ENCODE results near the gene STAB1. TPM values are rescaled to one million over a fixed set of nuclear protein-coding genes. Genes with fewer than 3 reads are reported as not detected.

The STAB1 gene
- total RNA-seq, 1 donor from 2014 or later = 0.71 TPM

GRCh38 chr3:52484680-52485461 is 10.3 kb upstream of the STAB1 start:
- H3K36me3 Mint-ChIP-seq (ENCODE audit: low read depth) = peaks cover 81% of the 10 kb centered on the region
- no peak for DNase-seq
- no peaks in the 10 kb centered on the region for H3K27me3 Mint-ChIP-seq
- no peak overlapping the region for H3K4me3 Mint-ChIP-seq
- peak overlapping the region; percentile 56 for H3K27ac Mint-ChIP-seq
- ATAC-seq (ENCODE audit: low read depth) = no peak
- ChIA-PET POLR2A (no interaction called here), CTCF (no interaction called here)
- no peak for TF ChIP-seq CTCF (IDR thresholded peaks at IDR 0.05)
- intact Hi-C loops (cut with micrococcal nuclease) = no loop called here
- H3K4me1 Mint-ChIP-seq = no peaks in the 10 kb centered on the region
- no peaks in the 10 kb centered on the region for H3K9me3 Mint-ChIP-seq

GRCh38 chr3:52487050-52487787 is 7.9 kb upstream of the STAB1 start:
- DNase-seq (no peak), ATAC-seq (ENCODE audit: low read depth) (no peak)
- no peak overlapping the region for H3K4me3 Mint-ChIP-seq
- H3K4me1 Mint-ChIP-seq = no peaks in the 10 kb centered on the region
- TF ChIP-seq CTCF (IDR thresholded peaks at IDR 0.05) = no peak
- H3K36me3 Mint-ChIP-seq (ENCODE audit: low read depth) = peaks cover 78% of the 10 kb centered on the region
- CTCF ChIA-PET = no interaction called here
- POLR2A ChIA-PET = no interaction called here
- no peaks in the 10 kb centered on the region for H3K27me3 Mint-ChIP-seq
- H3K9me3 Mint-ChIP-seq = no peaks in the 10 kb centered on the region
- no peak overlapping the region for H3K27ac Mint-ChIP-seq
- intact Hi-C loops (cut with micrococcal nuclease) = no loop called here

GRCh38 chr3:52487788-52488691 is 7.1 kb upstream of the STAB1 start:
- DNase-seq (no peak), ATAC-seq (ENCODE audit: low read depth) (no peak)
- POLR2A ChIA-PET = interaction anchor here (0.5 kb wide), 1 partner anchor 37 kb away, joined by 3 read pairs; no protein-coding TSS in a partner anchor
- Mint-ChIP-seq H3K36me3 (ENCODE audit: low read depth) (peaks cover 80% of the 10 kb centered on the region), H3K27ac (no peak overlapping the region), H3K27me3 (no peaks in the 10 kb centered on the region), H3K9me3 (no peaks in the 10 kb centered on the region), H3K4me3 (no peak overlapping the region), H3K4me1 (no peaks in the 10 kb centered on the region)
- no peak for TF ChIP-seq CTCF (IDR thresholded peaks at IDR 0.05)
- intact Hi-C loops (cut with micrococcal nuclease) = no loop called here
- CTCF ChIA-PET = no interaction called here

- CTCF ChIA-PET = no interaction called here
- intact Hi-C loops (cut with micrococcal nuclease) = no loop called here
- no peak for TF ChIP-seq CTCF (IDR thresholded peaks at IDR 0.05)
- Mint-ChIP-seq H3K4me1 (no peaks in the 10 kb centered on the region), H3K27me3 (no peaks in the 10 kb centered on the region), H3K36me3 (ENCODE audit: low read depth) (peaks cover 76% of the 10 kb centered on the region), H3K27ac (no peak overlapping the region), H3K4me3 (no peak overlapping the region), H3K9me3 (no peaks in the 10 kb centered on the region)
- ATAC-seq (ENCODE audit: low read depth) (no peak), DNase-seq (no peak)
- POLR2A ChIA-PET = no interaction called here
Measured at GRCh38 chr3:52488746-52489145, 6.4 kb upstream of the STAB1 start.

GRCh38 chr3:52489453-52489852 is 5.7 kb upstream of the STAB1 start:
- CTCF ChIA-PET = no interaction called here
- no peaks in the 10 kb centered on the region for H3K4me1 Mint-ChIP-seq
- no peak for DNase-seq
- no peak for TF ChIP-seq CTCF (IDR thresholded peaks at IDR 0.05)
- H3K9me3 Mint-ChIP-seq = no peaks in the 10 kb centered on the region
- intact Hi-C loops (cut with micrococcal nuclease) = no loop called here
- ATAC-seq (ENCODE audit: low read depth) = no peak
- no peaks in the 10 kb centered on the region for H3K27me3 Mint-ChIP-seq
- no peak overlapping the region for H3K27ac Mint-ChIP-seq
- POLR2A ChIA-PET = no interaction called here
- peaks cover 73% of the 10 kb centered on the region for H3K36me3 Mint-ChIP-seq (ENCODE audit: low read depth)
- no peak overlapping the region for H3K4me3 Mint-ChIP-seq

All from activated B cell treated with CpG ODN at 0.5 μM for 24 hours (primary cell).